GM21723 (cell line): ENCODE data around the gene TMEM30B.

Source experiments
- ATAC-seq: cut with Tn5 transposase; IDR thresholded peaks from one replicate; pipeline ENCODE4 v1.9.1; 2021; ENCODE audit warnings: mild to moderate bottlenecking, moderate library complexity; ENCODE audit not compliant: unreplicated experiment

TMEM30B gene

DNA sequence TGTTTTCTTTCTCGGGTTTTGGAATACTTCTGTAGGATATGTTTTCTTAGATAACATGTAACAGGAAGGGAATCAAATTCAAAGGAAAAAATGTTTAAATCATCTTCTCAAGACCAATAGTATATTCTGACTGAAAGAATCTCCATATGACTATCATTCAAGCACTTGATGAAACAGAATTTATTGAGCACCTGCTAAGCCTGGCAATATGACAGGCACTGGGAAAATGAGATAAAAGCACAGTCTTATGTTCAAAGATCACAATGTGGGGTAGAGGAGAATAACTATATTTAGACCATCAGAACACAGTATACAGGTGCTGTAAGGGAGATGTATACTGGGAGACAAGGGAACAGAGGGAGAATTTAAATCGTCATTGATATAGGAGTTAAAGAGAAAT, 19.1 kb upstream of the TMEM30B start:
- ATAC-seq: no peak

DNA sequence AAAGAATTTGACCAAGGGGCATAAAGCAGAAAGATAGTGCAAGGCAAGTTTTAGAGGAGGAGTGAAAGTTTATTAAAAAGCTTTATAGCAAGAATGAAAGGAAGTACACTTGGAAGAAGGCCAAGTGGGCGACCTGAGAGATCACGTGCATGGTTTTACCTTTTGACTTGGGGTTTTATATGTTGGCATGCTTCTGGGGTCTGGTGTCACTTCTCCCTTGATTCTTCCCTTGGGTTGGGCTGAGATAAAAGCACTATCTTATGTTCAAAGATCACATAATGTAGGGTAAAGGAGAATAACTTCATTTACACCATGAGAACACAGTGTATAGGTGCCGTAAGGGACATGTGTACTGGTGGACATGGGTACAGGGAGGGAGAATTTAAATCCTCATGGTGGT, 17.7 kb upstream of the TMEM30B start:
- no peak for ATAC-seq

DNA sequence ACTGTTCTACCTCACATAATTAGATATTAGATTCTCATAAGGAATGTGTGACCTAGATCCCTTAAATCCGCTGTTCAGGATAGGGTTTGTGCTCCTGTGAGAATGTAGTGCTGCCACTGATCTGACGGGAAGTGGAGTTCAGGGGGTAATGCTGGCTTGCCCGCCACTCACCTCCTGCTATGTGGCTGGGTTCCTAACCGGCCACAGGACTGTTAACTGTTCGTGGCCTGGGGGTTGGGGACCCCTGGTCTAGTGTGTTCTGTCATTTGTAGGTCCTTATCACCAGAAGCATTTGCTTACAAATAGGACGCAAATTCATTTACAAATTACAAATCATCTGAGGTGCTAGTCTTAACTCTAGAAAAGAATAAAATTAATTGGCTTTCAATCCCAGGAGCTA, 16.4 kb upstream of the TMEM30B start:
- ATAC-seq: no peak

DNA sequence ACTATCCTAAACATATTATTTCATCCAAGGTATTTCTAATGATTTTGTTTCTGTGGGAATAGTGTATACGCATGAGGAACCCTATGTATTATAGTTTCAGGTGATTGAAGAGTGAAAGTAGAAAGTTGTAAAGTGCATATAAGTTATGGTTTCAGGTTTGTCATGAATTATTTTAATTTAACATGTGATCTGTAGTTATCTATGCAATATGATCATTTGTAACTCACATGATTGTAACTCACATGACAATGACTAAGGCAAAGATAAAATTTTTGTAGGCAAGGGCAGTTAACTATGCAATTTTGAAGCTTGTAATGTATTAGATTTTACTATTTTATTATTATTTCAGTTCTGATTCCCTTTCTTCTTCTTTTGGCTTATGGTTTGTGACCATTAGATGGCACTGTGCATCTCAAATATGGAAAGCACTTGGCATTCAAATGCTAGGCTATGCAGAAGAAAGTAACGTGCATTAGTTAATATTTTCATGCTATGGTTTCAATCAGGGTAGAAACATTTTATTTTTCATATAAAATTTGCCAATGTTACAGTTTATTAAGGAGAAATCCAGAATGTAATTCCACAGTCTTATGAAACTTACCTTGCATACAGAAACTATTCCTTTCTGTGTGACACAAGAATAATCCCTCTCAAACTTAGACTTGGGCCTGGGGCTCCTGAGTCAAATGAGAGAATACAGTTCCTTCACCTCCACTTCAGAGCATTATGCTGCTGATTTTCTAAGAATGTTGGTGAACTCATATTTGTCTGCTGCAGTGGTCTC, 15.8 kb upstream of the TMEM30B start:
- no peak for ATAC-seq

DNA sequence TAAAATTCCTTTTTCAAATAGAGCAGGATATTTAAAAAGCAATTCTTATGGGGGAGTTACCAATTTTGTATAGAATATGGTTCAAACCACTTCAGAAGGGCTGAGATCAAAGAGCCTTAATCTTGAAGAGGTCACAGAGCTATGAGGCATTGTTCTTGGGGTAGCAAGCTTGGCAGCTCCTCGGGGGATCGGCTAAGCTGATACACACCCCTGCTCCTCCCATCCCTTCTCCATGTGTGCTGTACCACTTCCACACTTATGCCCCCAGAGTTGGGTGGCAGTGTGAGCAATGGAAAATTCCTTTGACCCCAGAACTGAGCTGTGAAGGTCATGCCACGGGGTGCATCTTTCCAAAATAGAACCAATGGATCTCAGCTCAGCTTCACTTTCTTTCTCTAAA, 15.0 kb upstream of the TMEM30B start:
- ATAC-seq: no peak

DNA sequence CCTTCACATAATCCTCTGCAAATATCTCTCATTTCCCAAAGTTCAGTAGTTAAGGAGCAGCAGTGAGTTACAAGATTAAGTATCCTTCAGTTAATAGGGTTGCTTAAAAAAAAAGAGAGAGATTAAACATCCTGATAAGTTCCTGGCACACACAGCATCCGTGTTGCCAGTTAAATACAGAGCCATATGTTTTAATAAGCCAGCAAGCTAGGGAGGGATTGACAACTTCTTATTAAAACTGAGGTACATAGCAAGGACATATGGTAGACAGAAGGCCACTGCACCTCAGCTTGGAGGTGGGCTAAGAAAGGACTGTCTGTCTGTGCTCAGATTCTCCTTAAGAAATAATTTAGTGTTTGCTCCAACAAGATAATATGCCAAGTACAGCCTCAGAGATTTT, 9.6 kb upstream of the TMEM30B start:
- ATAC-seq: no peak

DNA sequence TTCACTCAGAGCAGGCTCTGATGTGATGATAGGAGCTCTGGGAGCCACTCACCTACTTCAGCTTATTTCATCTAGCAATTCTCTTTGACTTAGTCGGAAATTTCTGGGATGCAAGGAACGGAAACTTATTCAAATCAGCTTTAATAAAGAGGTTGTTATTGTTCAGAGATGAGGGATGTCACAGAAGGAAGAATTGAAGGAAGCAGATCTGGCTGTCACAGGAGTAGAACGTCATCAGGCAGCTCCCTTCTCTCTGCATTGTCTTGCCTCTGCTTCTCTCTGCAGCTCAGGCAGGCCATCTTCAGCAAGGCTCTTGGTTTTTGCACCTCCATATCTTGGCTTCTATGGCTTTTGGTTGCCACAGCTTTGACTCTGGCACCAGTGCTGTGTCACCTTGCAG, 7.6 kb upstream of the TMEM30B start:
- no peak for ATAC-seq

DNA sequence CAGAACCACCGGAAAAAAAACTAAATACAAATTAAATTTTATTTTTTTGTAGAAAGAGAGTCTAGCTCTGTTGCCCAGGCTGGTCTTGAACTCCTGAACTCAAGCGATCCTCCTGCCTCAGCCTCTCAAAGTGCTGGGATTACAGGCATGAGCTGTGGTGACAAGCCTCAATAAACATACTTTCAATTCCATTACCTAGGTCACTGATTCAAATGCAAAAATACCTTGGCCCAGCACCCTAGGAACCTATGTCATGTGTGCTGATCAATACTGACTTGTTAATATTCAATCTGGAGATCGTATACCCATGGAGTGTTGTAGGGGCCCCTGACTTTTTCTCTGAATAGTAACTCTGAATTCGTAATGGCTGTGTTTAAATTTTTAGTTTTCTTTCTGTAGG, 7.1 kb upstream of the TMEM30B start:
- ATAC-seq: no peak

DNA sequence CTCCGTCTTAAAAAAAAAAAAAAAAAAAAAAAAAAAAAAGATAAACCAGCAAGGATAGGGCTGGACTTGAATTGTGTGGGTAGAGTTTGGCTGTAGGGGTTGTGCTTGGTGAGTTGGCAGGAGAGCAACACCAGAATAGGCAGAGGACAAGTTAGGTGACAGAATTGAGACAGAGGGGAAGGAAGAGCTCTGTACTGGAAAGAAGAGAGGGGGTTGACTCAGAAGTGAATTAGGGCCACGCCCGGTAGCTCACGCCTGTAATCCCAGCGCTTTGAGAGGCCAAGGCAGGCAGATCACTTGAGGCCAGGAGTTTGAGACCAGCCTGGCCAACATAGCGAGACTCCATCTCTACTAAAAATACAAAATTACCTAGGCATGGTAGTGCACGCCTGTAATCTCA, 6.1 kb upstream of the TMEM30B start:
- no peak for ATAC-seq

DNA sequence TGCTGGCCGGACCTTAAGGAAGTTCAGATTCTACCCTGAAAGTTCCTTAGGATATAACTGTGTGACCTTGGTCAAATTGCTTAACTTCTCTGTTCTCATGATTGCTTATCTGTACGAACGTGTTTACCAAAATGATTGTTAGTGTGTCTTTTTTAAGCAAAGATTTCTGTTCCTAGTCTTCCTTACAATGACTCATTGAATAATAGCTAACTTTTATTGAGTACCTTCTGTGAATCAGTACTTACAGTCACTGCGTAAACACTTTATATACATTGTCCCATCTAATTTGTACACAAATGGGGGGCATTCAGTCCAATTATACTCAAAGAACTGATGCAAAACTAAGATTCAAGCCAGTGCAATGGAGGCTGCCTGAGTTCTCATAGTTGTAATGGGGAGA, 4.2 kb upstream of the TMEM30B start:
- ATAC-seq: no peak

DNA sequence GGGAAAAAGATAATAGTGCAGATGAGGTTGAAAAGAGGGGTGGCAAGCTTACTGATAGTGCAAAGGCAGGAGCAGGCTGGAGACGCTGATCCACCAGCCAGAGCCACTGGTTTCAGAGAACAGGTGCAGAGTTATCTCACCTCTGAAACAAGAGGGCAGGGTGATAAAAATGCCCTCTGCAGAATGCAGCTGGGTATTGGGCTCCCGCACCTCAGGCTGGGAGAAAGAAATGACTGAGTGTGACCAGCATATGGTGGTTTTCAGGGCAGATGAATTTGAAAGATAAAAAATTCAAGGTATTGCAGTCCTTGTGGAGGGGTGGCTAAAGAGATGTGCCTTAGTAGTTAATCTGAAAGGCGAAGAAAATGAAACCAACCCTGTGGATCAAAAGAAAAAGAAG, 2.9 kb upstream of the TMEM30B start:
- ATAC-seq: no peak

DNA sequence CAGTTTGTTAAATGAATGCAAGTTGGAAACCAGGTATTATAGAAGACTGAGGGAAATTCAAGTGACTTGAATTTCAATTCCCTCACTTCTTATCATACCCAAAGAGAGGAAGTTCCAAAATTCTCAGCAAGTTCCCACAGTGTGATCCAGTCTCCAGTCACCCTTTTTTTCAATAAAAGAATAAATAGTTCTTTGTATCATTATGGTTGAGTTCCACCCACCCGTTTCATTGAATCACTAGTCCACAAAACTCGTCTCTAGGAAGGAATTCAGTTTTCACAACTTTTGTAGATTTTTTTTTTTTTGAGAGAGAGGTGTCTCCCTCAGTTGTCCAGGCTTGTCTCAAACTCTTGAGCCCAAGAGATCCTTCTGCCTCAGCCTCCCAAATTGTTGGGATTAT, 1.6 kb upstream of the TMEM30B start:
- ATAC-seq: no peak

DNA sequence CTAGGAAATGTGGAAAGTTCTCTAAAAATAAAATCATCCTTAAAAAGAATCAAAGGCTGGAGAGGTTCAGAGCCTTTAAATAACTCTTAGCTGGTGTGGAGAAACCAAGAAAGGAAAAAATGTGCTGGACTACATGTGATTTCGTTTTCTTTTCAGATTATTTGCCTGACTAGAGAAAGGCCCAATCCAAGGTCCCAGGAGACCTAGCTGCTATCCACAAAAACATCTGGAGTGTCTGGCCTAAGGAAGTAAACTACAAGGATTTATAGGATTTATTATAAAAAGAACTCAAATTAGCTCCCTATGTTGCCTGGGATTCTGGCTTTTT, 774 bp upstream of the TMEM30B start:
- no peak for ATAC-seq

DNA sequence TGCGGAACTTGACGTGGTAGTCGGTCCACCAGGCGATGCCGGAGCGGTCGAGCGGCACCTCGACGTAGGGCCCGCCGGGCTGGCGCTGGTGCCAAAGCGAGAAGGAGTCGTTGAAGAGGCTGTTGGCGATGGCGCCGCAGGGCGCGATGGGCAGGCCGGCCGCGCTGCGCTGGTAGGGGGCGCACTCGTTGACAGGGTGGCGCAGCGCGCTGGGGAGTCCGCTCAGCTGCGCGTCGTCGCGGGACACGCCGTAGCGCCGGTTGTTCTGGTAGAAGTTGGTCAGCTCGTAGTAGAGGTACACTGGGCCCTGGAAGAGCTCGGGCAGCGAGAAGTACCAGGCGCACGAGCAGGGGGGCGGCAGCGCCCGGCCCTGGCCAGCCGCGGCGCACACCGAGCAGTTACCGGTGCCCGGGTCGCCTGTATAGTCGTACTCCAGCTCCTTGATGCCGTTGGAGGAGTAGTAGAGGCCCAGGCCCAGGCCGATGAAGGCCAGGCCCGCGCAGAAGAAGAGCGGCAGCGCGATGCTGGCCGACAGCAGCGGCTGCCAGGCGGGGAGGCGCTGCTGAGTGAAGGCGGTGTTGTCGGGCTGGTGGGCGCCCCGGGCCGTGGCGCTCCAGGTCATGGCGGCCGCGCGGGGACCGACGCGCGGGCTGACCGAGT, 482 bp downstream of the TMEM30B start:
- ATAC-seq: no peak

DNA sequence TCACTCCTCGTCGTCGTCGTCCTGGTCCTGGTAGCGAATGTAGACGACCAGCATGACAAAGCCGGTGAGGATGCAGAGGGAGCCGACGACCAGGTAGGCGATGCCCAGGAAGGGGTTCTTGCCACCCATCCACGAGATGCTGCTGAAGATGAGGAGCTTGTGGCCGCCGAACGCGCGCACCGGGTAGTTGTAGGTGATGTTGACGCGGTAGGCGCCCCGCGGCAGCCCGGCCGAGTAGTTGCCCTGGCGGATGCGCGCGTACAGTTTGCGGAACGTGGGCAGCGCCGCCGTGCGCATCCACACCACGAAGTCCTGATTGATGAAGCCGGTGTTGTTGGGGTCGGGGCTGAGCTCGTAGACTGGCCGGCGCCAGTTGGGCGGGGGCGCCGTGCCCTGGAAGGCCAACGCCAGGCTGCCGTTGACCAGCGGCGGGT, 1.0 kb downstream of the TMEM30B start:
- ATAC-seq: no peak

DNA sequence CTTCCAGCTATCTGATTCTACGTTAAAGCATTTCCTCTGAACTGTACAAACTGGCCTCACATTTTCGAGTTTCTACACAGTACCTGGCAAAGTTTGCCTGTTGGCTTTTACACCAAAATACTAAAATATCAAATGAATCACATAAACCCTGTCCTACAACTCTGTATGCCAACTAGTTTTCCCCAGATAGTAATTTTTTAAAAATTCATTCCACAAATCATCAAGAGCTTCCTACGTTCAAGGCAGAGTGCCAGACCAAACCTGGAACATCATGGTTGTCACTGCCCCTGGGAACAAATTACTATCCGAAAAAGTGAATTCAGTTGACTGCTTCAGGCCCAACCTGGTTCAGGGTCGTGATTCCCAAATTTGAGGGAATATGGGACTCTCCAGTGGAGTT, 2.1 kb downstream of the TMEM30B start:
- no peak for ATAC-seq

DNA sequence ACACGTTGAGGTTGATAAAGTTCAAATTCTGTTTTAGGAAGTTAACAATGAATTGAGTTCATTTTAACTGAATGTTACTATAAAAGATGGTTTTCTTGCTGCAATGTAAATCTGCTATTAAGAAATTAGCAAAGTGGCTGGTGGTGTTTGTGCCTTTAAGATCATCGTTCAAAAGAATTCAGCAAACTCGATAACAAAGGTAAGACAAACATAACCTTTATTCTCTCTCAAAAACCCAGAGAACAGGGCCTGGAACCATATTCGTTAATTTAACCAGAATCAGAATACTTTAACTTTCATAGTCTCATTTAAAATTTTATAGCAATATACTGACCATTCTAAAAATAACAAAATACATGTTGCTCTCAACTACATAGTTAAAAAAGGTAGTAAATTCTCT, 3.4 kb downstream of the TMEM30B start:
- no peak for ATAC-seq

DNA sequence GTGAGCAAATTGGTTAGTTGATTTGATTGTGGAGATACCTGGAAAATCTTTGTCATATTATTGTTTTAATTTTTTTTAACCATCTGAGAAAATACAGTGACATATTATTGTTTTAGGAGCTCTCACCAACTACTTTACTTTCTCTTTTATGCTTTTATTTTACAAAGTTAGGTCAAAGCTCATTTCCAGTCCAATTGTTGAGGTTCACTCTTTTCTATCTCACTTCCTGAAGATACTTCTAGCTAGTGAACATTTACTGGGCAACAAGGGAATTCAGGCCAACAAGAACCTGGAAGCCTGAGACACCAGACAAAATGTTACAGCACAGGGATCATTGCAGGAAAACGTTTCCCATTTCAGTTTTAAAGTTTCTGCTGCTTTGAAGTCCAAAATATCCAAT, 3.9 kb downstream of the TMEM30B start:
- ATAC-seq: no peak

DNA sequence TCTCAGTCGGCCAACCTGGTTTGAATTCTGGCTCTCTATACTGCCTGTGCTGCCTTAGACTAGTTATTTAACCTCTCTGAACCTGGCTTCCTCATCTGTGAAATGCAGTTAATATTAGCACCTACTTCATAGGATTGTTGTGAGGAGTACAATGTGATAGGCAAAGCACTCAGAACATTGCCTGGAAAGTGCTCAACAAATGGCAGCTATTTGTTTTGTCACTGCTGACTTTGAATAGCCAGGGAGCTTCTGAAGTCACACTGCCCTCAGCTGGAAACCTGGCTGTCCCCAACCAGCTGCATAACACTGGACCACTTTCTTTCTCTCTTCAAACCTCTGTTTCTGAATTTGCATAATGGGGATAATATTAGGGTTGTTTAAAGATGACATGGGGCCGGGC, 9.6 kb downstream of the TMEM30B start:
- ATAC-seq: no peak

DNA sequence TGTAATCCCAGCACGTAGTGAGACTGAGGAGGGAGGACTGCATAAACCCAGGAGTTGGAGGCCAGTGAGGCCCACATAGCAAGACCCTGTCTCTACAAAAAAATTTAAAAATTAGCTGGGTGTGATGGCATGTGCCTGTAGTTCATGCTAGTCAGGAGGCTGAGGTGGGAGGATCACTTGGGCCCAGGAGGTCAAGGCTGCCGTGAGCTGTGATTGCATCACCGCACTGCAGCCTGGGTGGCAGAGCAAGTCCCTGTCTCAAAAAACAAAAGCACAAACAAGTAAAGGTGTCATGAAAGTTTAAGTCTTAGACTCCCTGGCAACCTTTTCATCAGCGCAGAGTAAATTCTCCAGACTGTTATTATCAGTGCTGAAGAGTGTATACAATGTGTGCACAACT, 10.4 kb downstream of the TMEM30B start:
- no peak for ATAC-seq

DNA sequence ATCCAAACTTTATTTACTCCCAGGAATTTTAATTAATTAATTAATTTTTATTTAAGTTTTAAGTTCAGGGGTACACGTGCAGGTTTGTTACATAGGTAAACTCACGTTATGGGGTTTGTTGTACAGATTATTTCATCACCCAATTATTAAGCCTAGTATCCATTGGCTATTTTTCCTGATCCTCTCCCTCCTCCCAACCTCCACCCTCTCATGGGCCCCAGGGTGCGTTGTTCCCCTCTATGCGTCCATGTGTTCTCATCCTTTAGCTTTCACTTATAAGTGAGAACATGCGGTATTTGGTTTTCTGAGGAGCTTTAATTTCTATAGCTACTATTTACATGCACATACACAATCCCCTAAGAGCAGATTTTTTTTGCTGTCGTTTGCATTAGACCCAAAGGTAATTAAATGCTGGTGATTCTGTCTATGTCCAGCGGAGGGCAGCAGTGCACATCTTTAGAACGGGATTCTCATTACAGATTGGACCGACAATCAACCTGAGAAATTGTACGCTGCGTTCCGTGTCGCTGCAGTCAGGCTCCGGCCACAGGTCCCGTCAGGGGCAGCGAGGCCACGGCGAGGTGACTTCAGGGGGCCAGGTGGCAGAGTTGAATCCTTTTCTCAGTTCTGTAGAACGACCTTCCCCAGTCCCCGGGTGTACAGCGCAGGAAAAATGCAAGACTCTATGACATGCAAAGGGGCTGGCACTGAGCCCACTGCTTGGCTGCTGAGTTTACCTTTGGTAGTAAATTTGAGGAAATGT, 11.6 kb downstream of the TMEM30B start:
- peak; percentile 93 for ATAC-seq

DNA sequence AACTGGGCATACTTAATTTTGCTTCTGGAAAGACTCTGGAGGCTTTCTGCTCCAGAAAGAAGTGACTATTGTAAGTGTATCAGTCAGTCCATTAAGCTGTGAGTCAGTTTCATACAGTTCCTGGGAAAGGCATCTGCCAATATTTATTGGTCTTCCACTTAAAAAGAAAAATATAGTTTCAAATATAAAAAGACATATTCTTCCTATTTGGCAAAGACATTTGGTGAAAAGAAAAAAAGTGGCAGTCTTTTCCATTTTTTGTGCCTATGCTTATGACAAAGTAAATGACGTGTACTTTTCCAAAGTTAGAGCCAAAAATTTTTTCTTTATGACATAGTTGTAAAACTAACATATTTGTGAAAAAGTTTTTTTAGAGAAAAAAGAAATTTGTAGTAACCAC, 12.3 kb downstream of the TMEM30B start:
- ATAC-seq: no peak
